CD4-positive, alpha-beta T cell treated with Interferon alpha-2 for 1 hour (primary cell): ENCODE measurements around the gene PAQR6.
"Not testable (repeated sequence)": the region's sequence is repeated elsewhere in the genome, so short reads cannot be mapped to it uniquely, and the experiment has no call there.

ENCODE experiments used
- DNase-seq, 2 donors: peaks; one replicate each; pipeline ENCODE4 v3.0.0-alpha.2; 2020 to 2022

The PAQR6 gene

GRCh38 chr1:156229809-156230472 is 17.9 kb downstream of the PAQR6 start:
- DNase-seq: no peak

GRCh38 chr1:156228501-156228900 is 19.4 kb downstream of the PAQR6 start:
- no peak for DNase-seq

GRCh38 chr1:156226782-156227181 is 21.1 kb downstream of the PAQR6 start:
- DNase-seq: no peak

GRCh38 chr1:156226116-156226538 is 21.7 kb downstream of the PAQR6 start:
- DNase-seq: no peak

GRCh38 chr1:156225677-156226014 is 22.2 kb downstream of the PAQR6 start:
- DNase-seq: no peak

- no peak for DNase-seq
Measured at GRCh38 chr1:156221986-156222692, 25.7 kb downstream of the PAQR6 start.

- no peak for DNase-seq
Measured at GRCh38 chr1:156220226-156220625, 27.6 kb downstream of the PAQR6 start.

- peak; percentile 50 to 80 for DNase-seq
Measured at GRCh38 chr1:156217871-156218270, 30.0 kb downstream of the PAQR6 start.

- DNase-seq: not testable (repeated sequence)
Measured at GRCh38 chr1:156216361-156217086, 31.3 kb downstream of the PAQR6 start.

- DNase-seq: peak in 1 of 2 donors; percentile 26
Measured at GRCh38 chr1:156214024-156214748, 33.7 kb downstream of the PAQR6 start.

- no peak for DNase-seq
Measured at GRCh38 chr1:156213644-156213966, 34.3 kb downstream of the PAQR6 start.

GRCh38 chr1:156212833-156213643 is 34.8 kb downstream of the PAQR6 start, which contains the start of gene PMF1:
PMF1 (plus strand) TSS chr1:156213007; CDS start chr1:156213016, 9 bp downstream.
- peak; percentile 95 to 96 for DNase-seq

- no peak for DNase-seq
Measured at GRCh38 chr1:156212130-156212529, 35.7 kb downstream of the PAQR6 start.

GRCh38 chr1:156211243-156211642 is 36.6 kb downstream of the PAQR6 start:
- DNase-seq: no peak

- DNase-seq: no peak
Measured at GRCh38 chr1:156204686-156205085, 43.2 kb downstream of the PAQR6 start.

GRCh38 chr1:156203331-156203730 is 44.5 kb downstream of the PAQR6 start:
- DNase-seq: no peak

GRCh38 chr1:156200044-156200443 is 47.8 kb downstream of the PAQR6 start:
- no peak for DNase-seq

- DNase-seq: no peak
Measured at GRCh38 chr1:156198831-156199349, 49.0 kb downstream of the PAQR6 start.

GRCh38 chr1:156196445-156196844 is 51.4 kb downstream of the PAQR6 start:
- no peak for DNase-seq

- no peak for DNase-seq
Measured at GRCh38 chr1:156195853-156196252, 52.0 kb downstream of the PAQR6 start.

GRCh38 chr1:156194300-156194652 is 53.6 kb downstream of the PAQR6 start:
- DNase-seq: no peak
